WERI-Rb-1 (cell line): Measurements from ENCODE around the gene ATM.

Source experiments
- DNase-seq: peaks from one replicate; pipeline ENCODE4 v3.0.0-alpha.2; 2020
- H3K27ac ChIP-seq: fragments of 250-450 bp; sonication (Bioruptor Pico); 2 replicates; pipeline ENCODE4 v1.5.1; 2020; ENCODE audit warnings: mild to moderate bottlenecking, moderate library complexity
- H3K27me3 ChIP-seq: fragments of 250-450 bp; sonication (Bioruptor Pico); 2 replicates; pipeline ENCODE4 v1.5.1; 2021; ENCODE audit warnings: mild to moderate bottlenecking, low read depth, moderate library complexity; ENCODE audit not compliant: insufficient read depth, severe bottlenecking
- H3K36me3 ChIP-seq: fragments of 250-450 bp; sonication (Bioruptor Pico); 2 replicates; pipeline ENCODE4 v1.5.1; 2020; ENCODE audit warnings: mild to moderate bottlenecking, moderate library complexity
- H3K4me3 ChIP-seq: 2 replicates; pipeline ENCODE4 v1.5.1; 2011; ENCODE audit warnings: low read depth, mild to moderate bottlenecking, control low read depth, low read length
- H3K9me3 ChIP-seq: fragments of 250-450 bp; sonication (Bioruptor Pico); 2 replicates; pipeline ENCODE4 v1.5.1; 2021; ENCODE audit warnings: mild to moderate bottlenecking, moderate library complexity; ENCODE audit not compliant: severe bottlenecking
- CTCF ChIP-seq: IDR thresholded peaks from 2 replicates; pipeline ENCODE4 v1.5.1; 2011; ENCODE audit warnings: low read depth, mild to moderate bottlenecking, control low read depth, inconsistent platforms, low read length

Gene ATM

GRCh38 chr11:108218912-108219783 lies 3.7 kb upstream of the ATM start:
- Histone ChIP-seq H3K4me3 (no peak overlapping the region), H3K27me3 (no peaks in the 10 kb centered on the region), H3K27ac (no peak overlapping the region), H3K9me3 (no peaks in the 10 kb centered on the region), H3K36me3 (peaks cover 30% of the 10 kb centered on the region)
- DNase-seq: no peak
- no peak for TF ChIP-seq CTCF

- Histone ChIP-seq H3K27me3 (no peaks in the 10 kb centered on the region), H3K4me3 (peak overlapping the region; percentile 89), H3K27ac (no peak overlapping the region; the same call in 1 of the 2 replicates), H3K36me3 (peaks cover 25% of the 10 kb centered on the region), H3K9me3 (no peaks in the 10 kb centered on the region)
- no peak for DNase-seq
- TF ChIP-seq CTCF: no peak
Observed at GRCh38 chr11:108220721-108221336, 2.0 kb upstream of the ATM start.

- peak overlapping the region; percentile 89 for H3K4me3 ChIP-seq
- no peak for DNase-seq
- H3K27ac ChIP-seq: peak overlapping the region; percentile 91
- no peaks in the 10 kb centered on the region for H3K27me3 ChIP-seq
- peaks cover 24% of the 10 kb centered on the region for H3K36me3 ChIP-seq
- no peak for TF ChIP-seq CTCF
- no peaks in the 10 kb centered on the region for H3K9me3 ChIP-seq
Observed at GRCh38 chr11:108221371-108221770, 1.5 kb upstream of the ATM start.

- Histone ChIP-seq H3K36me3 (peaks cover 22% of the 10 kb centered on the region), H3K9me3 (no peaks in the 10 kb centered on the region), H3K4me3 (peak overlapping the region; percentile 89), H3K27ac (peak overlapping the region; percentile 91), H3K27me3 (no peaks in the 10 kb centered on the region)
- DNase-seq: no peak
- no peak for TF ChIP-seq CTCF
Observed at GRCh38 chr11:108221911-108222573, 825 bp upstream of the ATM start.

- Histone ChIP-seq H3K27ac (peak overlapping the region; percentile 92), H3K9me3 (no peaks in the 10 kb centered on the region), H3K27me3 (no peaks in the 10 kb centered on the region), H3K4me3 (peak overlapping the region; percentile 89), H3K36me3 (peaks cover 27% of the 10 kb centered on the region)
- no peak for DNase-seq
- no peak for TF ChIP-seq CTCF
Observed at GRCh38 chr11:108223348-108224149, 682 bp downstream of the ATM start.
